Natural killer cell (primary cell): ENCODE results near the gene GLIS1. TPM values are rescaled to one million over a fixed set of nuclear protein-coding genes. Genes with fewer than 3 reads are reported as not detected.

Experiments used
- ATAC-seq, 3 donors: fragments of 150-1000 bp in 2 of 3; fragments of 200-7000 bp in 1 of 3; cut with Tn5 transposase; 1 replicate in 1 of 3; 2 replicates in 2 of 3; pipeline ENCODE4 v1.10.0; 2021; ENCODE audit warnings: mild to moderate bottlenecking in 2 of 3, moderate library complexity in 2 of 3
- DNase-seq, 2 donors: peaks; one replicate each; pipeline versions ENCODE4 v3.0.0 to v3.0.0-alpha.2; 2013 to 2021; ENCODE audit warnings: mixed read lengths in 1 of 2
- H3K27ac ChIP-seq: one replicate; pipeline ENCODE4 v1.5.1; 2013; ENCODE audit warnings: mild to moderate bottlenecking, low read length
- H3K27me3 ChIP-seq: one replicate; pipeline ENCODE4 v1.6.1; 2013; ENCODE audit warnings: low read length; ENCODE audit not compliant: control insufficient read depth, insufficient read depth
- H3K36me3 ChIP-seq: one replicate; pipeline ENCODE4 v1.6.1; 2013; ENCODE audit warnings: low read length; ENCODE audit not compliant: control insufficient read depth, insufficient read depth
- H3K4me1 ChIP-seq: one replicate; pipeline ENCODE4 v1.6.1; 2013; ENCODE audit warnings: low read length; ENCODE audit not compliant: control insufficient read depth, insufficient read depth
- H3K4me3 ChIP-seq: one replicate; pipeline ENCODE4 v1.5.1; 2013; ENCODE audit warnings: low read length
- H3K9me3 ChIP-seq: one replicate; pipeline ENCODE4 v1.6.1; 2013; ENCODE audit warnings: low read length; ENCODE audit not compliant: control insufficient read depth, insufficient read depth
- H3K27ac Mint-ChIP-seq, 2 donors: one replicate each; pipeline ENCODE4 v1.8.0; 2022; ENCODE audit warnings: mild to moderate bottlenecking in 2 of 2, mixed read lengths in 2 of 2, moderate library complexity in 1 of 2
- H3K27me3 Mint-ChIP-seq, 2 donors: one replicate each; pipeline ENCODE4 v1.8.0; 2022; ENCODE audit warnings: low read depth in 2 of 2, mixed read lengths in 2 of 2
- H3K36me3 Mint-ChIP-seq: one replicate; pipeline ENCODE4 v1.8.0; 2022; ENCODE audit warnings: mixed read lengths
- H3K4me1 Mint-ChIP-seq, 2 donors: one replicate each; pipeline ENCODE4 v1.8.0; 2022; ENCODE audit warnings: mixed read lengths in 2 of 2
- H3K4me3 Mint-ChIP-seq: one replicate; pipeline ENCODE4 v1.8.0; 2022; ENCODE audit warnings: mild to moderate bottlenecking, moderate library complexity, mixed read lengths
- H3K9me3 Mint-ChIP-seq, 2 donors: one replicate each; pipeline ENCODE4 v1.8.0; 2022; ENCODE audit warnings: mixed read lengths in 2 of 2
- WGBS: methylation state at CpG from one replicate; pipeline ENCODE4 v1.1.7; 2013; ENCODE audit warnings: missing lambda C conversion rate; ENCODE audit not compliant: insufficient coverage; 5-methylcytosine and 5-hydroxymethylcytosine counted together
- intact Hi-C: fragments of 100-400 bp; cut with micrococcal nuclease; formaldehyde crosslinking; loops from one replicate; pipeline ENCODE4 v1.14.2; 2022
- total RNA-seq, 4 donors: library from RNA; stranded (reverse); fragments of 120-200 nt in 1 of 4; gene quantifications; one replicate each; pipeline versions ENCODE4 v1.2.3 to v1.2.4, GENCODE V29; 2013 to 2022
- TF ChIP-seq, protein P1 (sequence below): fragments of 200-600 bp; IDR thresholded peaks from one replicate; pipeline ENCODE4 v1.8.0; 2022; ENCODE audit warnings: antibody characterized with exemption

GLIS1 gene
- total RNA-seq, 3 donors from 2014 or later (not counting 1 experiment from before 2014, with no cell fraction given) = not detected

DNA sequence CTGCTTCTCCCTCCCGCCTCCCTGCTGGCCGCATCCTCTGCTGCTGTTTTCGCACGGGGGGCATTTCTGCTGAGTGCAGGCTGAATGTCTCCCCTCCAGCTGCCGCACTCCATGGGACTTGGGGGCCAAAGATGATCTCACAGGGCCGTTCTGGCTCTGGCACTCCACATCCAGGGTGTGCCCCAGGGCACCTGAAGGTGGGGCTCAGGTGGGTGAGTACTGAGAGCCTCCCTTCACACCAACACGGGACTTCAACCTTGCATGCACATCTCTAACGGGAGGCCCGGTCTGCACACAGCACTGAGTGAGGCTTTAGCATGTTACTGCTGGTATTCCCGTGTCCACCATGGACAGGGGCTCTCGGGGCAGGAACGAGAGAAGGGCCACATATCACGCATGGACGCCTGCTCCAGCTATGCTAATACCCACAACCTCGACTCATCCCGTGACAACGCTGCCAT lies 190.9 kb downstream of the GLIS1 start:
- TF ChIP-seq, protein P1, sequence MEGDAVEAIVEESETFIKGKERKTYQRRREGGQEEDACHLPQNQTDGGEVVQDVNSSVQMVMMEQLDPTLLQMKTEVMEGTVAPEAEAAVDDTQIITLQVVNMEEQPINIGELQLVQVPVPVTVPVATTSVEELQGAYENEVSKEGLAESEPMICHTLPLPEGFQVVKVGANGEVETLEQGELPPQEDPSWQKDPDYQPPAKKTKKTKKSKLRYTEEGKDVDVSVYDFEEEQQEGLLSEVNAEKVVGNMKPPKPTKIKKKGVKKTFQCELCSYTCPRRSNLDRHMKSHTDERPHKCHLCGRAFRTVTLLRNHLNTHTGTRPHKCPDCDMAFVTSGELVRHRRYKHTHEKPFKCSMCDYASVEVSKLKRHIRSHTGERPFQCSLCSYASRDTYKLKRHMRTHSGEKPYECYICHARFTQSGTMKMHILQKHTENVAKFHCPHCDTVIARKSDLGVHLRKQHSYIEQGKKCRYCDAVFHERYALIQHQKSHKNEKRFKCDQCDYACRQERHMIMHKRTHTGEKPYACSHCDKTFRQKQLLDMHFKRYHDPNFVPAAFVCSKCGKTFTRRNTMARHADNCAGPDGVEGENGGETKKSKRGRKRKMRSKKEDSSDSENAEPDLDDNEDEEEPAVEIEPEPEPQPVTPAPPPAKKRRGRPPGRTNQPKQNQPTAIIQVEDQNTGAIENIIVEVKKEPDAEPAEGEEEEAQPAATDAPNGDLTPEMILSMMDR = no peak
- H3K27ac Mint-ChIP-seq = no peak overlapping the region
- WGBS = 92% methylated on average over 17 of the region's 17 CpGs

DNA sequence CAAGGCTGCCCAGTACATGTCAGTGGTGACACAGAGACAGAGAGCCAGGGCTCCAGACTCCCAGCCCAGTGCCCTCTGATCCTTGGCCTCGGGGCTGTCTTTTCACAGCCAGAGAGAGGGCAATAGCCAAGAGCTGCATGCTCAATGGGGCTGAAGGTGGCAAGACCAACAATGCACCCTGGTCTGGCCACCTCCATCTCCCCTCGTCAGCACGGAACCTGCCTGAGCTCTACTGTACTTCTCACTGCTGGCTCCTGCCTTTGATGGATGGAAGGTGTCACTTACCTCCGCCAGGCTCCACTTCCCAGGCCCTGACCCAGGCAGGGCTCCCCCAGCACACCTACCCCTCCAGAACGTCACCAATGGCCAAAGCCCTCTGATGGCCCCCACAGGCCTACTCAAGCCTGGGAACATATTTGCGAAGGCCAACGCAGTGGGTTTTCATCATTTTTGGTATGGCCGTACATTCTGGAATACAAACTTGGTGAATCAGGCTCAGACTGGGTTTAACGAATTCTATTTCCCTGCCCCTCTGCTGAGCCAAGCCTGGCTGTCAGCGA lies 191.7 kb downstream of the GLIS1 start:
- Histone ChIP-seq H3K27me3 (no peaks in the 10 kb centered on the region), H3K36me3 (no peaks in the 10 kb centered on the region), H3K9me3 (no peaks in the 10 kb centered on the region), H3K27ac (no peak overlapping the region), H3K4me3 (no peak overlapping the region), H3K4me1 (no peaks in the 10 kb centered on the region)
- Mint-ChIP-seq H3K27me3 (peaks cover 17 to 20% of the 10 kb centered on the region in 2 donors), H3K4me1 (peaks cover 7% of the 10 kb centered on the region in 2 donors), H3K4me3 (no peak overlapping the region), H3K36me3 (no peaks in the 10 kb centered on the region), H3K27ac (no peak overlapping the region), H3K9me3 (no peaks in the 10 kb centered on the region)
- 83% methylated on average over 10 of the region's 10 CpGs for WGBS
- ATAC-seq (no peak), DNase-seq (no peak)
- TF ChIP-seq, protein P1 = no peak
- intact Hi-C loops = no loop called here

More for the DNA sequence above, 190.9 kb downstream of the GLIS1 start:
- H3K36me3 Mint-ChIP-seq = no peaks in the 10 kb centered on the region
- DNase-seq = no peak
- no peak overlapping the region for H3K4me3 ChIP-seq
- H3K27ac ChIP-seq = no peak overlapping the region
- intact Hi-C loops = no loop called here
- no peak overlapping the region for H3K4me3 Mint-ChIP-seq
- no peaks in the 10 kb centered on the region for H3K4me1 ChIP-seq
- ATAC-seq = no peak
- peaks cover 16 to 20% of the 10 kb centered on the region in 2 donors for H3K27me3 Mint-ChIP-seq
- no peaks in the 10 kb centered on the region for H3K27me3 ChIP-seq
- H3K9me3 ChIP-seq = no peaks in the 10 kb centered on the region
- no peaks in the 10 kb centered on the region for H3K9me3 Mint-ChIP-seq
- no peaks in the 10 kb centered on the region for H3K36me3 ChIP-seq
- peaks cover 7% of the 10 kb centered on the region in 2 donors for H3K4me1 Mint-ChIP-seq

DNA sequence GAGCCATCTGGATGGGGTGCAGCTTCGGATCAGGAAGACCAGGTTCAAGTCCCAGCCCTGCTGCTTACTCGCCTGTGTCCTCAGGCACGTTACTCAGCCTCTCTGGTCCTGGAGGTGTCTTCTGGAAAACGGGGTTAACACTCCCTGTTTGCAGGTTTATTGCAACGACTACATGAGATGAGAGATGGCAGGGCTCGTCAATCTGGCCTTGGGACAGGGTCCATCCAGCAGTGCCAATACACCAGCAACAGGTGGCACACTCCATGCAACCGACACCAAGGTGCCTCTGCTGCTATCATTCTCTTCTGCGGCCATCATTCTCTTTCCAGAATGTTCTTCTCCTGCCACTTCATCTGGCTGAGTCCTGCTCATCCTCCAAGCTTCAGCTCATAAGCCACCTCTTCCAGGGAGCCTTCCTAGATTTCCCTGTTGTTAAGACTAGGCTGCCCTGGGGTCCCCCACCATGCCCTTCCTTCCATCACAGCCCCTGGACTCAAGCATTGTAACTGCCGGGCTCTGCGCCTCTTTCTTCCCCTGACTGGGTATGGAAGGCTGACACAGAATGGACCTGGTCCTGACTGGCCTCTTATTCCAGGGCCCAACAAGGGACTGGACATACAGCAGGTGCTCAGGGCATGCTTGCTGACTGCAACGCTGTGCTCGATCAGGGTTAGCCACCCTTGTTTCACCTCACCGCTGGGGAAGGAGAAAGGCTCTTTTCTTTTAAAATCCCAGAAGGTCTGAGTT lies 192.4 kb downstream of the GLIS1 start:
- H3K4me1 Mint-ChIP-seq = peaks cover 7% of the 10 kb centered on the region in 2 donors
- H3K4me3 Mint-ChIP-seq = no peak overlapping the region
- no peak overlapping the region for H3K27ac ChIP-seq
- no peaks in the 10 kb centered on the region for H3K36me3 ChIP-seq
- 88% methylated on average over 13 of the region's 13 CpGs for WGBS
- no peaks in the 10 kb centered on the region for H3K9me3 Mint-ChIP-seq
- H3K27me3 Mint-ChIP-seq = peaks cover 16 to 17% of the 10 kb centered on the region in 2 donors
- TF ChIP-seq, protein P1 = no peak
- no peak for ATAC-seq
- intact Hi-C loops = no loop called here
- H3K36me3 Mint-ChIP-seq = no peaks in the 10 kb centered on the region
- no peaks in the 10 kb centered on the region for H3K27me3 ChIP-seq
- H3K4me1 ChIP-seq = no peaks in the 10 kb centered on the region
- no peaks in the 10 kb centered on the region for H3K9me3 ChIP-seq
- DNase-seq = no peak
- H3K27ac Mint-ChIP-seq = no peak overlapping the region
- no peak overlapping the region for H3K4me3 ChIP-seq
